ENCODE results near the gene FOXC2.
"Not testable (repeated sequence)": the region's sequence is repeated elsewhere in the genome, so short reads cannot be mapped to it uniquely, and the experiment has no call there.

FOXC2 gene

DNA sequence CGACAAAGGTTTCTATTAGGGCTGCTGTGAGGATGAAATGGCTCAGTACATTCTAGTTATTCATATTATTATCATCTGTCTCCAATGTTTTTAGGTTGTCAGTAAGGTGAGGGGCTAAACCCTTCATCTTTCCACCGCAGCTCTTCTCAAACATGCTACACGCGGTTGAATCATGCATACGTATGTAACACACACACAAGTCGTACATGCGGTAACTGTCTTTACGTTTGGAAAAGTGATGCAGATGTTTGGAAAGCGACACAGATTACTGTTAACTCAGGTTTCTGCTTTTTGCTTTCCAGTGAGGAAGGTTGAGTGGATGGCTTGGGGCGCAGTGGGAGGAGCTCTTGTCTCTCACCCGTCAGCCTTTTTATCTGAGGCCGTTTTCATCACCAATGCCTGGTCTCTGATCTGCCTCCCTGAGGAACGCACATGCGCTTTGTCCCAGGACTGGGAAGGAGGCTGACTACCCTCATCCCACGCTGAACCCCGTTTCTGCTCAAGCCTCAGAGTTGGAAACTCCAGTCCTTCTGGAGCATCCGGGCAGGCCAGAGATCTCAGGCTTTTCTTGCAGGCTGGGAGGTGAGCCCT, 8.6 kb downstream of the FOXC2 start:
- FAIRE-seq: no peak

DNA sequence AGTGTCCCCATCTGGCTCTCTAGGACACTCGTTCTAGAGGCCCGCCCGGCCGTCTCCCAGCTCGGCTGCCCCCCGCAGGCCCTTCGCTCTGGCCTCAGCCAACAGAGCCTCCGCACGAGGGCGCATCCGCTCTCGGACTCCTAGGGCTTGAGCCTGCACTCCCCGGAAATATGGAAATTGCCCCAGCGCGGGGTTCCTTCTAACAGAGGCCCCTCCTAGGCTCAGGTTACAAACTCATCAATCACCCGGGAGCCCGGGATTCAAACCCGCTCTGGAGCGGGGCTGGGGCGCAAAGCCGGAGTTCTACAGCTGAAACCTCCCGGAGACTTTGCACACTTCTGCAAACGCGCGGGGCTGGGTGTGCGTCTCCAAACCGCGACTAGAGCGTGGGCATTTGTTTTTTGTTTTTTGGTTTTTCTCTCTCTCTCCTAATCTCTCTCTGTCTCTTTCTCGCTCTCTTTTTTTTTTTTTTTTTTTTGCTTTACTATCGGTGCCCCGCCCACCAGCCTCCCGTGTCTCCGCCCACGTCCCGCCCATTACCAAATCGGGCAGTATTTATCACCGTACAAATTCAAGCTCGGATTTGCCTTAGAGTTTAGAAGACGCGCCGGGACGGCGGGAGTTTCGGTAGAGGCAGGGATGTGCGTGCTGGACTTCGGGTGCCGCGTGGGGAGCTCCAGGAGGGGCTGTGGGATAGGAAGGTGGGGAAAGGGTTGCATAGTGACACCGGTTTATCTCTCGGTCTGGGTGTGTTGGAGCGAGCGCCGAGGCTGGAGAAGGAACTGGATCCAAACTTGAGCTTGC, 9.3 kb downstream of the FOXC2 start:
- FAIRE-seq: no peak

DNA sequence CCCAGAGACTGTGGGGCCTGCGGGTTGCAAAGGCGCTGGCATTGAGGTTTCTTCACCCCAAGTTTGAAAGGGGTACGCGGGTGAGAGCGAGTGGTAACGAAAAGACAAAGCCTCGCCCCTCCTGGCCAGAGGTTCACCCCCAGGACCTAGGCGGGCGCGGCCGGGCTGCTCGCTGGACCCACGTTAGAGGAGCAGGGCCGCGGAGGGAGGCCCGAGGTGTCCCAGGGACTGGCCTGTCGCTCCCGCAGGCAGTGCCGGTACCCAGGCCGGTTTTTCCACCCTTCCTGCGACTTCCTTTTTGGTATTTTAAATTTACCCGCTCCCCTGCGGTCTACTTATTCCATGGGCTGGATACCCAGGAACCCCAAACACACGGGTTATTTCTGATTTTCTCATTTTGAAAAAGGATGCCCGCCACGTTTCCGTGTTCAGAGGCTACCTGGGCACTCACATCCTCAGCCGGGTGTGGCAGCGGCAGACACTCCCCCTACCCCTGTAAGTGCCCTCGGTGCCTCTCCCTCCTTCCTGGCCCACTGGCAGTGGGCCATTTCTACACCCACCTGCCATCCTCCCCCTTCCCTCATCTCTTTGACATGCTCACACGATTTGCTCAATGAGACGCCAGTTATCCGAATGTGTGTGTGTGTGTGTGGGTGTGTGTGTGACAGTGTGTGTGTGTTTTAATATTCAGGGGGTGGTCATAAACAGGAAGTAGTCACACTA, 10.1 kb downstream of the FOXC2 start:
- no peak for FAIRE-seq

DNA sequence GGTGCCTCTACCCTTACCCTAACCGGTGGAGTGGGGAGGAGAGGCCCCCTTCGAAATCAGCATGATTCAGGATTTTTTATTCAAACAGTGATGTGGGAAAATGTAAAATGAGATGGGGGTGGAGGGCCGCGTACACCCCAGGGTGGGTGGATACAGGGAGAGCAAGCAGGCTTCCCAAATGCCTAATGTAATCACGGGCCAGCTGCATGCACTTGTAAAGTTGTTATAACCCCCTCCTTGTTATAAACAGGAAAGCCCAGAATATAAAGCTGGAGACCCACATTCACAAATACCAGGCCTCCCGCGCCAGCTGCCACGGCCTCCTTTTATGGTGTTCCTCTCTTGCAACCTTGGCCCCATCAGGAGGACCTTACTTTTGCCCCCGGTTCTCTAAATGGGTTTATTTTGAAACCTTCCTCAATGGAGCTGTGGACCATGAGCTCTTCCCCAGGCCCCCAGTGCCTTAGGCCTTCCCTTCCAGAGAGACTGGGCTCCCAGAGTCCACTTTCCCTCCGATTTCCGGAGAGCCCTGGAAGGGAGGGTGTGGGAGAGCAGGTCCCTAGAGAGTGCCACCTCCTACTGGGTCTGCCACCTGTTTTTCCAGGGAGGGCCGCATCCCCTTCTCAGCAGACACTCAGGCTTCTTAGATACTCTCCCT, 10.8 kb downstream of the FOXC2 start:
- no peak for FAIRE-seq

DNA sequence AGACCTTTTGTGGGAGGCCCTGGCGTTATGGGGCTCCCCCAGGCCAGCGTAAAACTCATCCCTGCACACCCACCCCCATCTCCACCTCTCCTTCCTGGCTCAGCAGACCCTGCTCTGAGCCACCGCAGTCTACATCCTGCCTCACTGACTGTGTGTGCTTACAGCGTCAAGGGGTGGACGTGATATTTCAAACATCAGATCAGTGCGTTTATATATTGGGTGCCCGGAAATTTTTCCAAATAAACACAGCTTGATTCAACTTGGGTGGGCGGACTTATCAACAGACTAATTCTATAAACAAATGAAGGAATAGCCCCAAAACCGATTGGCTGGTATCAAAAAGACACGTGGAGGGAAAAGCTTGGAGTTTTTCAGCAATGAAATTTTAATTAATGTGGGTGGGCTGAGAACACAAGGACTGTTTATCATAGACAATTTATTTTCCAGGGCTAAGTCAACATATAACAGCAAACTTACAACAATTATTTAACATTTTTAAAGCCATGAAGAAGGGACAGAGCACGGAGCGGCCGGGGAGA, 11.5 kb downstream of the FOXC2 start, which contains the start of gene FOXL1:
TSS of gene FOXL1 (plus strand) at position 489 of the 539 bp plus-strand sequence. CDS start 175 bp downstream, outside the sequence.
- FAIRE-seq: no peak

DNA sequence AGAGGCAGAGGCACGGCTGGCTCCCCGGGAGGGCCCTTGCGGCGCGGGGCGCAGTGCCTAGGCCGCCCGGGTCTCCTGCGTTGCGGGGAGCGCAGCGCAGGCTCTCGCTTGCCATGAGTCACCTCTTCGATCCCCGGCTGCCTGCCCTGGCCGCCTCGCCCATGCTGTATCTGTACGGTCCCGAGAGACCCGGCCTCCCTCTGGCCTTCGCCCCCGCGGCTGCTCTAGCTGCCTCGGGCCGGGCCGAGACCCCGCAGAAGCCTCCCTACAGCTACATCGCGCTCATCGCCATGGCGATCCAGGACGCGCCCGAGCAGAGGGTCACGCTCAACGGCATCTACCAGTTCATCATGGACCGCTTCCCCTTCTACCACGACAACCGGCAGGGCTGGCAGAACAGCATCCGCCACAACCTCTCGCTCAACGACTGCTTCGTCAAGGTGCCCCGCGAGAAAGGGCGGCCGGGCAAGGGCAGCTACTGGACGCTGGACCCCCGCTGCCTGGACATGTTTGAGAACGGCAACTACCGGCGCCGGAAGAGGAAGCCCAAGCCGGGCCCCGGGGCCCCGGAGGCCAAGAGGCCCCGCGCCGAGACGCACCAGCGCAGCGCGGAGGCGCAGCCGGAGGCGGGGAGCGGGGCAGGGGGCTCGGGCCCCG, 12.1 kb downstream of the FOXC2 start:
- FAIRE-seq: no peak

DNA sequence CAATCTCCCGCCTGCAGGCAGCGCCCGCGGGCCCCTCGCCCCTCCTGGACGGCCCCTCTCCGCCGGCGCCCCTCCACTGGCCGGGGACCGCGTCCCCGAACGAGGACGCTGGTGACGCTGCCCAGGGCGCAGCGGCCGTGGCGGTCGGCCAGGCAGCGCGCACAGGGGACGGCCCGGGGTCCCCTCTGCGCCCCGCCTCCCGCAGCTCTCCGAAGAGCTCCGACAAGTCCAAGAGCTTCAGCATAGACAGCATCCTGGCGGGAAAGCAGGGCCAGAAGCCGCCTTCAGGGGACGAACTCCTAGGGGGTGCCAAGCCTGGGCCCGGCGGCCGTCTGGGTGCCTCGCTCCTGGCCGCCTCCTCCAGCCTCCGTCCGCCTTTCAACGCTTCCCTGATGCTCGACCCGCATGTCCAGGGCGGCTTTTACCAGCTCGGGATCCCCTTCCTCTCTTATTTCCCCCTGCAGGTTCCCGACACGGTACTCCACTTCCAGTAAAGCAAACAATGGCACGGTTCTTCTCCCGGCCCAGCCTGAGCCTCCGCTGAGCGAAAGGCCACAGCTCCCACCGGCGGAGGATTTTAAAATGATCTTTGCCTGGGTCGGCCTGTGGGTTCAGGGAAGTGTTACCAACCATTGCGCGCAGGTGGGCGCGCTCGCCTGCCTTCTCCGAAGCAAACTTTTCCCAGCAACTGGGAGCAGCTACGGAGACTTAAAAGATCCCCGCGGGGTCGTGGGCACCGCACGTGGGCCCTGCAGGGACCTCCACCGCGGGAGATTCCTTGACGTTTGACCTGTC, 12.8 kb downstream of the FOXC2 start:
- no peak for FAIRE-seq

DNA sequence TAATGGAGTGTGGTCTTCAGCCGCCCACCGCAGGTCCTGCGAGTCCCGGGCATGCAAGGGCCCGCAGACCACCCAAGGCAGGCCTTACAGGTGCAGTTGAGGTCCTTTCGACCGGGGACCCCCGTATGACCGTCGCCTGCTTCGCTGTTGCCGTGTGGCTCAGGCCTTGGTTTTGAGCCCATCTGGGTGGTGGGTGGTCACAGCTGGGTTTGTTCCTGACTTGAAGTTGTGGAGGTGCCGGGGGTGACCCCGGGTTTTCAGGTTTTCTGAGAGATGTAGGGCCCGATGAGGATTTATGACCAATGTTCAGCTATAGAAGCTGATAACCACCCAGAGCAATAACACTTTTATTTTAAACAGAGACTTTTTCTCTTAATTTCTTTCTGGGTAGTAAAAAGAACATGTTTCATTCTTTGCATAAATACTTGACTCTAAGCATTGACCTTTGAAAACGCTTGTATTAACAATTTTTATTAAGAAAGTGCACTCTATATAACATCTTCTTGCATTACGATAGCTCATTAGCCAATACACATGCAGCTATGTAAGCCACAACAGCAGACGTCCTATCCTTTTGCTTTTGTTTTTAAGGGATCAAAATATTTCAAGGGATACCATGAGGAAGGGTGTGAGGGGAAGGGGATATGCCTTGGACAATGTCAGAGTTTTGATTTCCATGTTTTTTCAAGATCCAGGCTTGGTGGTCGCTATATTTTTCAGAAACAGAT, 13.6 kb downstream of the FOXC2 start:
- FAIRE-seq: no peak

DNA sequence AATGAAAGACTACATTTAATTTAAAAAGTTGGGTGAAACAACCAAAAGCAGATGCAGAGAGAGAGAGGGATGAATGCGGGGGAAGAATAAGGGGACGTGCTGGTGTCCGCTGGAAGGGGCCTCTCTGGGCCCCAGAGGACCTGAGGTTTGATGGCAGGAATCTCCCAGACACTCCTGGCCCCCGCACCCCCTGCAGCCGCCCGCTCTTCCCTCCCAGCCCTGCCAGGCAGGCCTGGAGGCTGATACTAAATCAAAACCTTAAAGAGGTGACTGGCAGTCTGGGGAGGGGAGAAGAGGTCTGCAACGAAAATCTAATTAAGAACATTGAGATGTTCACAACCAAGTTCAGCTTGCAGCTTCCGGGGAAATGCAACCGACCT, 14.2 kb downstream of the FOXC2 start:
- no peak for FAIRE-seq

DNA sequence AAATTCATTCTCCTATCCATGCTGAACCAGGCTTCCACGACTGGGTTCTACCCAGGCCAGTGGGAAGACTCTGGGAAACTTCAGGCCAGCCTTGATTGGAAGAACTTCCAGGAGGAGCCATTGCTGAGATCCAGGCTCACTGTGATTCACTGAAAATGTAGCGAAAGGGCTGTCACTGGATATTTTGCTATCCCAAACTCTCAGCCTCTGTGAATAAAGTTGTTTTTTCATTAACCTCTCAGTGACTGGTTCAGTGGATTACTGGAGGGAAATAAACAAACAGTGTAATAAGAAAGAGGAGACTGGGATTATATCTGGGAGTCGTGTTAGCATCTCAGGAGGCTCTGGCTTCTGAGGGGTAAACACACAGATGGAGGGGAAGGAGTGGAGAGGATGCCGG, 14.8 kb downstream of the FOXC2 start:
- FAIRE-seq: no peak

DNA sequence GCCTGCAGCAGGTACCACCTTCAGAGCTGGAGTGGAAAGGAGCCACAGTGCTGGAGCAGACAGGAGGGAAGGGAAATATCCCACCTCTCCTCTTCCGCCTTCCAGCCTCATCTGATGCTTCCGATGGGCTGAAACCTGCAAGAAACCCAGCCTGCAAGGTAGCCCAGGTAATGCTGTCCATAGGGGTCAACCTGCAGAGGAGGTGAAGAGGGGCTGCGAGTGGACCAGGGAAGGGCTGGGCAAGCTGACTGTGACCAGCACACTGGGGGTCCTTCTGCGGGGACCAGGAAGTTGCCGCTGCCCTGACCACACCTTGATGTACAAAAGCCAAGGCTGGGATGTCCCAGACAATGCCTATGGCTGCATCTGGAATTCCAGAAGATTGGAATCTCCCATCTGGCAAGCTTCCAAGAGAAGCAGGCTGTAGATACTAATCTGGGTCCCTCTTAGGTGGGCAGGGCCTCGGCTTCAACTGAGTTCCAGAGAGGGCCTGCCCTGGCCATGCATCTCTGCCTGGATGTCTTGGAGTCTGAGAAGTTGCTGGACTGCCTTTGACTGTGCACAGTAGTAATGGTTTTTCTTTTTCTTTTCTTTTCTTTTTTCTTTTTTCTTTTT, 17.5 kb downstream of the FOXC2 start:
- FAIRE-seq: no peak

DNA sequence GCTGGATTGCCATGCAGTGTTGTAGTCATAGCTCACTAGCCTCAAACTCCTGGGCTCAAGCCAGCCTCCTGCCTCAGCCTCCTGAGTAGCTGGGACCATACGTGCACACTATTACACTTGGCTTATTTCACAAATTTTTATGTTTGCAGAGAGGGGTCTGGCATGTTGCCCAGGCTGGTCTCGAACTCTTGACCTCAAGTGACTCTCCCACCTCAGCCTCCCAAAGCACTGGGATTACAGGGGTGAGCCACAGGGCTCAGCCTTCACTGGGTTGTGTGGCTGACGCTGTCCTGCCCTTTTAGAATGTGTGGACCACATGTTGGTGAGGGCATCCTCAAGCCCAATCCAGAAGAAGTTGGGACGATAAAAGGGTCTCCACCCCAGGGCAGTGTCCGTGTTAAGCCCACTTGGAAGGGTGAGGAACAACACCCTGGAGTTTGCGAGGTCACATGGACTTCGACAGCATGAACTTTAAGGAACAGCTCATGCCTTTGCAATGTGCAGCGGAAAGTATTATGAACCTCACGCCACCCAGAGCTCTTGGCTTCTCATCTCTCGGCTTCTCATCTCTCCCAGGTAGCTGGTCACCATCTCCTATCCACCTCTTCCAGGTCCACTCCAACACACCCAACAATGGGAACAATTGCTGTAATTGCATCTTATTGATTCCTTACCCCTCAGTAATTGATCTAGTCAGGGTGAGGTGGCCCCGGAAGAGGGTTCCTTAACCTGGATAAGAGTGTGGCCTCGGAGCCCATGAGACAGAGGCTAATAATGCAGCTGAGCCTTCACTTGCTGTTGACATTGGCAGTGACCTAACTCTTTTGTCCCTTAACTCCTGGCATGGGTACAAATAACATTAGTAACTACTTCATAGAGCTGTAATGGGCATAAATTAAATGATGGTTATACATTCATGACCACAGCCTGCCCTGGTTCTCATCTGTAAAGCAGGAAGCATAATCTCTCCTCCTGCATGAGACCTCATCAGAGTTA, 18.4 kb downstream of the FOXC2 start:
- FAIRE-seq: no peak

DNA sequence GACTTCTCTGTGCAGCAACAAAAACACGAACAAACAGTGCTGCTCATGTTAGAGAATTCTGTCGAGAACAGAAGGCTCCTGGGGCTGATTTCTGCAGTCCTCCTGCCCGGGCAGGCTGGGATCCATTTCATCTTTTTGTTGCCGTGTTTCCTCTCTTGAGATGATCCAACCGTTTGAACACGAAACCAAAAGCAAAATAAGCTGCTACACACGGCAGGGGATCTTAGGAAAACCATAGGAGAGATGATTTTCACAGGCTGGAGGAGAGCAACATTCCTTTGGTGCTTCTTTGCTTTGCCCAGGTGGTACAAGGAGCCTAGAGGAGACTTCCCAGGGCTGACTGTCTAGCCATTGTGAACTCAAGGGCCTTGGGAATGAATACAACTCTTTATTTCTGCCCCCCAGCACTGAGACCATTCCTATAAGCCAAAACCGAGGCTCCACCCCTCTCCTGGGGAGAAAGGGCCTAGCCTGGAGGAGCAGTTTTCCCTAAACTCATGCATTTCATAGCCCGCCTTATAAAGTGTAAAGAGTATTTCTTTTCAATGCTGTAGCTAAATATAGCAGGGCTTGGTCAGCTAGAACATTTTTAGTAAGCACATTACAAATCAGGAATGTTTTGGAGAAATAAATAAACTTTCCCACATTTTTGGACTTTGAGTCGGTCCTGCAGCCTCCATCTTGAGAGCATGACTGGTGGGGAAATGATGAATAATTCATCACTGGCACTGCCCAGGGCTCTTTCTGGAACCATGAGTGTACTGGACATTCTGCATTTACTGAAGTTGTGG, 19.4 kb downstream of the FOXC2 start:
- no peak for FAIRE-seq

DNA sequence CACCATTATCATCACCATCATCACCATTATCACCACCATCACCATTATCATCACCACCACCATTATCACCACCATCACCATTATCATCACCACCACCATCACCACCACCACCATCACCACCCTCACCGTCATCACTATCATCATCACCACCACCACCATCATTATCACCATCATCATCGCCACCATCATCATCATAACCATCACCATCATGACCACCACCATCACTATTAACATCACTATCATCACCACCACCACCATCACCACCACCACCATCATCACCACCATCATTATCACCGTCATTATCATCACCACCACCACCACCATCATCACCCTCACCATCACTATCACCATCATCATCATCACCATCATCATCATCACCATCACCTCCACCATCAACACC, 20.9 kb downstream of the FOXC2 start:
- no peak for FAIRE-seq

DNA sequence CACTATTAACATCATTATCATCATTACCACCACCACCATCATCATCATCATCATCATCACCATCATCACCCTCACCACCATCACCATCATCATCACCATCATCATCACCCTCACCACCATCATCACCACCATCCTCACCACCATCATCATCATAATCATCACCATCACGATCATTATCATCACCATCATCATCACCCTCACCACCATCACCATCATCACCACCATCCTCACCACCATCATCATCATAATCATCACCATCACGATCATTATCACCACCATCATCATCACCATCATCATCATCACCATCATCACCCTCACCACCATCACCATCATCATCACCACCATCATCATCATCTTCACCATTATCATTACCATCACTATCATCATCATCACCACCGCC, 21.3 kb downstream of the FOXC2 start:
- not testable (repeated sequence) for FAIRE-seq

DNA sequence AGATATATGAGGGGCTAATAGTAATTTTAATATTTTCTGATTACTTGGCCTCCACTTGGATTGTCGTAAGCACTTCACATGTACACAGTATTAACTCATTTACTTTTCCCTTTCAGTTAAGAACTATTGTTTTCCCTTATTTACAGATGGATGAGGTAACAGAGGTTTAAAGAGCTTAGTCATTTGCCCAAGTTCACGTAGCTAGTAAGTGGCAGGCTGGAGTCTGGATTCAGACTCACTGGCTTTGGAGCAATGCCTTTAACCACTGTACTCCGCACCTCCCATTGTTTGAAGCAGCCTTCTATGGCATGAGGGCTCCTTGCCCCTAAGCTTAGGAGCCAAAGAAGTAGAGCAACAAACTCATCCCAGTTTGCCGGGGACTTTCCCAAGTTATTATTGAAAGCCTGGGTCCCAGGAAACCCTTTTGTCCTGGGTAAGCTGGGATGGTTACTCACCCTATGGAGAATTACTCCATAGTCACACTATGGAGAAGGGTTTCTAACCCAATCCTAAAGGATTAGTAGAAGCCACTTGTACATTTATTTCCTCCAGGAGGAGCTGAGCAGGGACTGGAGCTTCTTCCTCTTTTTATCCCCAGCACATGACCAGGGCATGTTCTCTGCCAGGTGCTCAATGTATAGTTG, 24.0 kb downstream of the FOXC2 start:
- no peak for FAIRE-seq

DNA sequence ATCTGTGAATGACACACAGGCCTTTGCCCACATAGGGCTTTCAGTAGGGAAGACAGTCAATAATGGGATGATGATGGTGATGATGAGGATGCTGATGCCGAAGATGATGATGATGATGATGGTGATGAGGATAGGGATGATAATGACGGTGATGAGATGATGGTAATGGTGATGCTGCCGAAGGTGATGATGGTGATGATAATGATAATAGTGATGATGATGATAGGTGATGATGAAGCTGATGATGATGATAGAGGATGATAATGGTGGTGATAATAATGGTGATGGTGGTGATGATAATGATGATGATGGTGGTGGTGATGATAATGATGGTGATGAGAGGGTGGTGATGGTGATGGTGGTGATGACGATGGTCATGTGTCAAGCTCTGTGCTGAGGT, 24.6 kb downstream of the FOXC2 start:
- FAIRE-seq: no peak
